Right lobe of liver (tissue), 4 donors: Measurements from ENCODE around the gene EPB41L3.

Experiments used
- CTCF ChIP-seq, 4 donors: fragments of 200-600 bp in 3 of 4; fragments of 450-650 bp in 1 of 4; IDR thresholded peaks; one replicate each; pipeline versions ENCODE4 v1.5.1 to v1.8.0; 2016 to 2022; ENCODE audit warnings: antibody characterized with exemption in 4 of 4, mild to moderate bottlenecking in 2 of 4
- POLR2A ChIP-seq: fragments of 450-650 bp; IDR thresholded peaks from one replicate; pipeline ENCODE4 v1.6.1; 2017; ENCODE audit warnings: antibody characterized with exemption, mild to moderate bottlenecking
- donor health status: DM: no; HTN: no; CAD: no.
- donor health status: DM: no; HTN: no; CAD: no.
- donor health status: DM: no; HTN: yes; CAD: no.

GRCh38 chr18:5415665-5416064, 128.1 kb downstream of the EPB41L3 start:
- TF ChIP-seq CTCF (IDR thresholded peaks at IDR 0.05) (no peak), POLR2A (no peak)
